Activated T-cell treated with anti-CD3 and anti-CD28 coated beads, Interleukin-2, amount 50 U/mL, for 4 hours (primary cell): Measurements from ENCODE around the gene RFX1. TPM values are rescaled to one million over a fixed set of nuclear protein-coding genes. Genes with fewer than 3 reads are reported as not detected.

Source experiments
- ATAC-seq, 2 donors: fragments of 200-7000 bp; cut with Tn5 transposase; one replicate each; pipeline ENCODE4 v1.10.0; 2021
- DNase-seq: peaks from one replicate; pipeline ENCODE4 v3.0.0-alpha.2; 2020
- H3K27me3 Mint-ChIP-seq: one replicate; pipeline ENCODE4 v1.8.0; 2021; ENCODE audit warnings: low read depth, mixed read lengths
- H3K36me3 Mint-ChIP-seq: one replicate; pipeline ENCODE4 v1.8.0; 2022; ENCODE audit warnings: mixed read lengths; ENCODE audit not compliant: insufficient read depth
- H3K4me1 Mint-ChIP-seq: one replicate; pipeline ENCODE4 v1.8.0; 2021; ENCODE audit warnings: low read depth, mixed read lengths
- H3K4me3 Mint-ChIP-seq: one replicate; pipeline ENCODE4 v1.8.0; 2021; ENCODE audit warnings: mild to moderate bottlenecking, moderate library complexity, mixed read lengths
- H3K9me3 Mint-ChIP-seq: one replicate; pipeline ENCODE4 v1.8.0; 2021; ENCODE audit warnings: mixed read lengths
- total RNA-seq, 3 donors: library from RNA; stranded (reverse); gene quantifications; one replicate each; pipeline ENCODE4 v1.2.1, GENCODE V29; 2021

The RFX1 gene
- total RNA-seq, 3 donors from 2014 or later: 11.3 to 13.8 (median 12.3) TPM

- no peaks in the 10 kb centered on the region for H3K36me3 Mint-ChIP-seq
- no peak for ATAC-seq
- DNase-seq: no peak
- H3K27me3 Mint-ChIP-seq: peaks cover 9% of the 10 kb centered on the region
- no peaks in the 10 kb centered on the region for H3K9me3 Mint-ChIP-seq
- no peaks in the 10 kb centered on the region for H3K4me1 Mint-ChIP-seq
- no peak within 1 kb of the TSS for H3K4me3 Mint-ChIP-seq
Observed at GRCh38 chr19:13938301-13939064, 67.6 kb downstream of the RFX1 start, which contains the start of gene PODNL1. Gene PODNL1, minus strand, starts transcription at chr19:13938417. Its CDS starts 236 bp downstream, at chr19:13938181.

GRCh38 chr19:13937479-13938300 lies 68.4 kb downstream of the RFX1 start:
- Mint-ChIP-seq H3K27me3 (peaks cover 13% of the 10 kb centered on the region), H3K4me3 (no peak overlapping the region), H3K4me1 (no peaks in the 10 kb centered on the region), H3K36me3 (no peaks in the 10 kb centered on the region), H3K9me3 (no peaks in the 10 kb centered on the region)
- ATAC-seq: no peak
- DNase-seq: no peak

GRCh38 chr19:13935765-13936510 lies 70.2 kb downstream of the RFX1 start:
- DNase-seq: no peak
- Mint-ChIP-seq H3K4me1 (no peaks in the 10 kb centered on the region), H3K4me3 (no peak overlapping the region), H3K36me3 (no peaks in the 10 kb centered on the region), H3K27me3 (peaks cover 13% of the 10 kb centered on the region), H3K9me3 (no peaks in the 10 kb centered on the region)
- ATAC-seq: no peak

- peaks cover 13% of the 10 kb centered on the region for H3K27me3 Mint-ChIP-seq
- peaks cover 2% of the 10 kb centered on the region for H3K36me3 Mint-ChIP-seq
- DNase-seq (no peak), ATAC-seq (no peak)
- H3K4me1 Mint-ChIP-seq: no peaks in the 10 kb centered on the region
- H3K4me3 Mint-ChIP-seq: no peak overlapping the region
- H3K9me3 Mint-ChIP-seq: no peaks in the 10 kb centered on the region
Observed at GRCh38 chr19:13934785-13935109, 71.4 kb downstream of the RFX1 start.

- H3K36me3 Mint-ChIP-seq: peaks cover 2% of the 10 kb centered on the region
- no peak for ATAC-seq
- DNase-seq: no peak
- H3K27me3 Mint-ChIP-seq: peaks cover 13% of the 10 kb centered on the region
- H3K4me1 Mint-ChIP-seq: no peaks in the 10 kb centered on the region
- H3K9me3 Mint-ChIP-seq: no peaks in the 10 kb centered on the region
- no peak overlapping the region for H3K4me3 Mint-ChIP-seq
Observed at GRCh38 chr19:13932911-13933393, 73.2 kb downstream of the RFX1 start.

GRCh38 chr19:13932149-13932637 lies 73.9 kb downstream of the RFX1 start:
- Mint-ChIP-seq H3K4me1 (peaks cover 2% of the 10 kb centered on the region), H3K36me3 (peaks cover 4% of the 10 kb centered on the region), H3K27me3 (peaks cover 9% of the 10 kb centered on the region), H3K9me3 (no peaks in the 10 kb centered on the region), H3K4me3 (no peak overlapping the region)
- DNase-seq (no peak), ATAC-seq (no peak)

- no peak overlapping the region for H3K4me3 Mint-ChIP-seq
- H3K4me1 Mint-ChIP-seq: peaks cover 5% of the 10 kb centered on the region
- peaks cover 9% of the 10 kb centered on the region for H3K27me3 Mint-ChIP-seq
- no peaks in the 10 kb centered on the region for H3K9me3 Mint-ChIP-seq
- no peak for DNase-seq
- H3K36me3 Mint-ChIP-seq: peaks cover 4% of the 10 kb centered on the region
- no peak for ATAC-seq
Observed at GRCh38 chr19:13931391-13932148, 74.5 kb downstream of the RFX1 start.

GRCh38 chr19:13930402-13930801 lies 75.7 kb downstream of the RFX1 start:
- Mint-ChIP-seq H3K36me3 (peaks cover 4% of the 10 kb centered on the region), H3K27me3 (peaks cover 9% of the 10 kb centered on the region)
- no peak for ATAC-seq

GRCh38 chr19:13929956-13930355 lies 76.2 kb downstream of the RFX1 start:
- Mint-ChIP-seq H3K36me3 (peaks cover 4% of the 10 kb centered on the region), H3K4me1 (peaks cover 7% of the 10 kb centered on the region), H3K4me3 (no peak overlapping the region), H3K27me3 (peaks cover 9% of the 10 kb centered on the region), H3K9me3 (no peaks in the 10 kb centered on the region)
- DNase-seq (no peak), ATAC-seq (no peak)

More at GRCh38 chr19:13930402-13930801, 75.7 kb downstream of the RFX1 start:
- Mint-ChIP-seq H3K9me3 (no peaks in the 10 kb centered on the region), H3K4me3 (no peak overlapping the region), H3K4me1 (peaks cover 7% of the 10 kb centered on the region)
- no peak for DNase-seq

GRCh38 chr19:13929340-13929739 lies 76.8 kb downstream of the RFX1 start:
- DNase-seq (no peak), ATAC-seq (no peak)
- H3K36me3 Mint-ChIP-seq: peaks cover 4% of the 10 kb centered on the region
- peaks cover 6% of the 10 kb centered on the region for H3K27me3 Mint-ChIP-seq
- H3K4me1 Mint-ChIP-seq: peaks cover 7% of the 10 kb centered on the region
- H3K4me3 Mint-ChIP-seq: no peak overlapping the region
- no peaks in the 10 kb centered on the region for H3K9me3 Mint-ChIP-seq

GRCh38 chr19:13926715-13927114 lies 79.4 kb downstream of the RFX1 start:
- DNase-seq (no peak), ATAC-seq (no peak)
- no peak overlapping the region for H3K4me3 Mint-ChIP-seq
- H3K36me3 Mint-ChIP-seq: peaks cover 17% of the 10 kb centered on the region
- no peaks in the 10 kb centered on the region for H3K27me3 Mint-ChIP-seq
- H3K9me3 Mint-ChIP-seq: no peaks in the 10 kb centered on the region
- peaks cover 7% of the 10 kb centered on the region for H3K4me1 Mint-ChIP-seq

- H3K9me3 Mint-ChIP-seq: no peaks in the 10 kb centered on the region
- no peaks in the 10 kb centered on the region for H3K27me3 Mint-ChIP-seq
- no peak for DNase-seq
- peaks cover 7% of the 10 kb centered on the region for H3K4me1 Mint-ChIP-seq
- no peak for ATAC-seq
- H3K4me3 Mint-ChIP-seq: no peak overlapping the region
- peaks cover 24% of the 10 kb centered on the region for H3K36me3 Mint-ChIP-seq
Observed at GRCh38 chr19:13926010-13926409, 80.1 kb downstream of the RFX1 start.

- Mint-ChIP-seq H3K36me3 (peaks cover 29% of the 10 kb centered on the region), H3K27me3 (no peaks in the 10 kb centered on the region), H3K4me1 (peaks cover 7% of the 10 kb centered on the region), H3K4me3 (no peak overlapping the region), H3K9me3 (no peaks in the 10 kb centered on the region)
- DNase-seq (no peak), ATAC-seq (no peak)
Observed at GRCh38 chr19:13923194-13923987, 82.7 kb downstream of the RFX1 start.
